ENCODE measurements around the gene TMEM14A. TPM values are rescaled to one million over a fixed set of nuclear protein-coding genes. Genes with fewer than 3 reads are reported as not detected.

Gene TMEM14A
- polyA plus RNA-seq, 1 donor from 2014 or later = 326 TPM

GRCh38 chr6:52689857-52690256, 18.9 kb downstream of the TMEM14A start:
- no peaks in the 10 kb centered on the region for H3K9me2 ChIP-seq (ENCODE audit: insufficient read depth, low read length)
- H3K79me2 ChIP-seq (replicated peaks; ENCODE audit: insufficient read depth, low read length) = no peaks in the 10 kb centered on the region
- no peak overlapping the region for H3K27ac ChIP-seq (ENCODE audit: low read length)
- no peaks in the 10 kb centered on the region for H4K20me1 ChIP-seq (ENCODE audit: insufficient read depth)
- H3K4me2 ChIP-seq (ENCODE audit: low read length) = no peak overlapping the region
- no peaks in the 10 kb centered on the region for H3K9me3 ChIP-seq (ENCODE audit: low read length)
- no peak overlapping the region for H3K9ac ChIP-seq (ENCODE audit: low read length)
- H3K4me3 ChIP-seq (ENCODE audit: low read length) = no peak overlapping the region
- TF ChIP-seq TAF1 (IDR thresholded peaks at IDR 0.05; ENCODE audit: low read depth) = no peak
- H2AFZ ChIP-seq (ENCODE audit: low read depth, low read length) = no peak overlapping the region
- H3K27me3 ChIP-seq (ENCODE audit: insufficient read depth, low read depth, low read length) = no peaks in the 10 kb centered on the region
- no peaks in the 10 kb centered on the region for H3K36me3 ChIP-seq (ENCODE audit: insufficient read depth, low read length)
- no peaks in the 10 kb centered on the region for H3F3A ChIP-seq (ENCODE audit: insufficient read depth, low read length, poor library complexity, severe bottlenecking)

DNA sequence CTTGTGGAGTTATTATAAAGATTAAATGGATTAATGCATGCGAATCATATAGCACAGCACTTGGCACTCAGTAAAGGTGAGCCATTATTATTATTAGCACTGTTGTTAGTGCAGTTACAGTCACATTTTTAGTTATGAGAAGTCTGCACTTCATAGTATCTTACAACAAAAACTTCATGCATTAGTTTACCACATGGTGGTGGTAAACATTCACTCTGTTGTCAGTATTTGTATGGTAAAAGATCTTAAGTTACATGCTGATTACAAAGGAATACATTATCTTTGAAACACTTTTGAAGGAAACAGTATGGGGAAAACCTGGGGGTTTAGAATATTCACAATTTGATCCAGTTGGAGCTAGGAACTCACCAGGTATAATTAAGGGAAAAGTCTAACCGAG, 20.8 kb downstream of the TMEM14A start:
- H3K4me3 ChIP-seq (ENCODE audit: low read length) = no peak overlapping the region

DNA sequence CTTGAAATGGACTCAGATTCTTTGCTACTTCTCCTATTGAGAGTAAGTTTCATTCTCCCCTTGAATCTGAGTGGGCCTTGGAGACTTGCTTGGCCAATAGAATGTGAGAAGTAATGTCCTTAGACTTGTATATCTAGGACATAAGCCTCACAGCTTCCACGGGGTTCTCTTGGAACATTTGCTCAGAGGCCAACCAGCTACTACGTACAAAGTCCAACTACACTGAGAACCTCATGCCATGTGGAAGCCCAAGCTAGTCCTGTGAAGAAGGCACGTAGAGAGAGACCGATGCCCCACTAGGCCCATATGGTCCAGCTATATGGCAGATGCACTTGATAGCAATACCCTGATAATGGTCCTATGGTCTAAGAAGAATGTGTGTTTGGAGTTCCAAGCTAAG, 22.9 kb downstream of the TMEM14A start:
- Histone ChIP-seq H4K20me1 (ENCODE audit: insufficient read depth) (no peaks in the 10 kb centered on the region), H3F3A (ENCODE audit: insufficient read depth, low read length, poor library complexity, severe bottlenecking) (no peaks in the 10 kb centered on the region), H3K27me3 (ENCODE audit: insufficient read depth, low read depth, low read length) (no peaks in the 10 kb centered on the region), H3K4me2 (ENCODE audit: low read length) (no peak overlapping the region), H3K36me3 (ENCODE audit: insufficient read depth, low read length) (no peaks in the 10 kb centered on the region), H3K9ac (ENCODE audit: low read length) (no peak overlapping the region), H3K27ac (ENCODE audit: low read length) (no peak overlapping the region), H3K9me2 (ENCODE audit: insufficient read depth, low read length) (no peaks in the 10 kb centered on the region), H3K4me3 (ENCODE audit: low read length) (no peak overlapping the region), H2AFZ (ENCODE audit: low read depth, low read length) (no peak overlapping the region), H3K79me2 (replicated peaks; ENCODE audit: insufficient read depth, low read length) (no peaks in the 10 kb centered on the region), H3K9me3 (ENCODE audit: low read length) (no peaks in the 10 kb centered on the region)
- TF ChIP-seq MXI1 (conservative IDR thresholded peaks at IDR 0.05; ENCODE audit: poor library complexity, severe bottlenecking) = no peak
- TF ChIP-seq EZH2 (IDR thresholded peaks at IDR 0.05; ENCODE audit: borderline replicate concordance, insufficient read depth, low read length, poor library complexity, severe bottlenecking) = no peak
- no peak for TF ChIP-seq SMC3 (conservative IDR thresholded peaks at IDR 0.05; ENCODE audit: poor library complexity)
- no peak for TF ChIP-seq TAF1 (IDR thresholded peaks at IDR 0.05; ENCODE audit: low read depth)
- no peak for TF ChIP-seq EP300 (conservative IDR thresholded peaks at IDR 0.05; ENCODE audit: poor library complexity, severe bottlenecking)
- TF ChIP-seq REST (IDR thresholded peaks at IDR 0.05; ENCODE audit: borderline replicate concordance) = no peak
- TF ChIP-seq POLR2AphosphoS5 (IDR thresholded peaks at IDR 0.05) = no peak
- no peak for TF ChIP-seq RAD21 (conservative IDR thresholded peaks at IDR 0.05)
- no peak for TF ChIP-seq CTCF (IDR thresholded peaks at IDR 0.05; ENCODE audit: poor library complexity, severe bottlenecking)

More for the DNA sequence above, 20.8 kb downstream of the TMEM14A start:
- Histone ChIP-seq H3K27ac (ENCODE audit: low read length) (no peak overlapping the region), H3K36me3 (ENCODE audit: insufficient read depth, low read length) (no peaks in the 10 kb centered on the region), H3K9me2 (ENCODE audit: insufficient read depth, low read length) (no peaks in the 10 kb centered on the region), H4K20me1 (ENCODE audit: insufficient read depth) (no peaks in the 10 kb centered on the region), H3K9ac (ENCODE audit: low read length) (no peak overlapping the region), H3K4me2 (ENCODE audit: low read length) (no peak overlapping the region), H3F3A (ENCODE audit: insufficient read depth, low read length, poor library complexity, severe bottlenecking) (no peaks in the 10 kb centered on the region), H3K9me3 (ENCODE audit: low read length) (no peaks in the 10 kb centered on the region), H3K79me2 (replicated peaks; ENCODE audit: insufficient read depth, low read length) (no peaks in the 10 kb centered on the region), H2AFZ (ENCODE audit: low read depth, low read length) (no peak overlapping the region), H3K27me3 (ENCODE audit: insufficient read depth, low read depth, low read length) (no peaks in the 10 kb centered on the region)
- TF ChIP-seq CTCF (IDR thresholded peaks at IDR 0.05; ENCODE audit: poor library complexity, severe bottlenecking) (no peak), MXI1 (conservative IDR thresholded peaks at IDR 0.05; ENCODE audit: poor library complexity, severe bottlenecking) (no peak), EZH2 (IDR thresholded peaks at IDR 0.05; ENCODE audit: borderline replicate concordance, insufficient read depth, low read length, poor library complexity, severe bottlenecking) (no peak)

All from neural cell (in vitro differentiated cells).